Sigmoid colon (tissue), 4 donors: ENCODE data around the gene TNFRSF12A.

Experiments
- CTCF ChIP-seq, 4 experiments: fragments of 450-650 bp in 3 of 4; fragments of 200-600 bp in 1 of 4; IDR thresholded peaks; one replicate each; pipeline ENCODE4 v1.5.1; 2016 to 2019; ENCODE audit warnings: antibody characterized with exemption in 4 of 4, mild to moderate bottlenecking in 3 of 4, moderate library complexity in 2 of 4
- POLR2A ChIP-seq, 2 donors: fragments of 450-650 bp; IDR thresholded peaks; one replicate each; pipeline ENCODE4 v1.6.1; 2016; ENCODE audit warnings: antibody characterized with exemption in 2 of 2, mild to moderate bottlenecking in 2 of 2, moderate library complexity in 2 of 2
- POLR2AphosphoS5 ChIP-seq, 4 donors: sonication (generic); formaldehyde crosslinking; IDR thresholded peaks; one replicate each; pipeline ENCODE4 v1.6.1; 2017; ENCODE audit warnings: antibody characterized with exemption in 4 of 4

- TF ChIP-seq POLR2A (IDR thresholded peaks at IDR 0.05) (no peak), CTCF (IDR thresholded peaks at IDR 0.05) (no peak), POLR2AphosphoS5 (IDR thresholded peaks at IDR 0.05) (no peak)
These were observed 50.5 kb downstream of the TNFRSF12A start for GRCh38 chr16:3070608-3071111.
